ENCODE measurements around the gene MOGAT3. TPM values are rescaled to one million over a fixed set of nuclear protein-coding genes. Genes with fewer than 3 reads are reported as not detected.

Gene MOGAT3
- polyA plus RNA-seq = not detected

- Mint-ChIP-seq H3K27me3 (peaks cover 24% of the 10 kb centered on the region), H3K36me3 (no peaks in the 10 kb centered on the region), H3K4me3 (peak within 1 kb of the TSS in 2 of 4 donors; percentile 8 to 37), H3K4me1 (peaks cover 9 to 13% (median 10%) of the 10 kb centered on the region in 3 donors), H3K9me3 (no peaks in the 10 kb centered on the region), H3K27ac (peak within 1 kb of the TSS in 2 of 3 donors; percentile 27 to 81)
Observed at GRCh38 chr7:101200862-101201599, at the start of gene MOGAT3. Gene MOGAT3, minus strand, starts transcription at chr7:101201036. Its CDS starts 182 bp downstream, at chr7:101200854.

GRCh38 chr7:101250324-101250723 lies 49.5 kb upstream of the MOGAT3 start:
- peaks cover 15 to 26% (median 22%) of the 10 kb centered on the region in 3 donors for H3K4me1 Mint-ChIP-seq
- H3K9me3 Mint-ChIP-seq = no peaks in the 10 kb centered on the region
- peak overlapping the region in 2 of 3 donors; percentile 7 to 82 for H3K27ac Mint-ChIP-seq

GRCh38 chr7:101248276-101248675 lies 47.4 kb upstream of the MOGAT3 start:
- peaks cover 21 to 36% (median 33%) of the 10 kb centered on the region in 3 donors for H3K4me1 Mint-ChIP-seq
- H3K4me3 Mint-ChIP-seq = peak overlapping the region in 2 of 4 donors; percentile 38 to 98
- H3K9me3 Mint-ChIP-seq = no peaks in the 10 kb centered on the region
- no peak overlapping the region for H3K27ac Mint-ChIP-seq
- peaks cover 3% of the 10 kb centered on the region for H3K27me3 Mint-ChIP-seq
- no peaks in the 10 kb centered on the region for H3K36me3 Mint-ChIP-seq

More at GRCh38 chr7:101250324-101250723, 49.5 kb upstream of the MOGAT3 start:
- Mint-ChIP-seq H3K4me3 (peak overlapping the region; percentile 83 to 98 (median 98)), H3K27me3 (peaks cover 7% of the 10 kb centered on the region), H3K36me3 (no peaks in the 10 kb centered on the region)

GRCh38 chr7:101245147-101245668 lies 44.4 kb upstream of the MOGAT3 start:
- peaks cover 16 to 23% (median 20%) of the 10 kb centered on the region in 3 donors for H3K4me1 Mint-ChIP-seq

GRCh38 chr7:101244375-101245146 lies 43.7 kb upstream of the MOGAT3 start, which contains the start of gene FIS1:
Gene FIS1, minus strand, starts transcription at chr7:101245081. Its CDS starts 77 bp downstream, at chr7:101245004.
- Mint-ChIP-seq H3K36me3 (no peaks in the 10 kb centered on the region), H3K4me1 (peaks cover 14 to 20% (median 16%) of the 10 kb centered on the region in 3 donors), H3K27me3 (no peaks in the 10 kb centered on the region), H3K4me3 (peak within 1 kb of the TSS; percentile 93 to 99 (median 98)), H3K27ac (peak within 1 kb of the TSS; percentile 89 to 97 (median 91)), H3K9me3 (no peaks in the 10 kb centered on the region)

More at GRCh38 chr7:101245147-101245668, 44.4 kb upstream of the MOGAT3 start:
- H3K27ac Mint-ChIP-seq = peak overlapping the region; percentile 89 to 97 (median 91)
- H3K36me3 Mint-ChIP-seq = no peaks in the 10 kb centered on the region
- no peaks in the 10 kb centered on the region for H3K27me3 Mint-ChIP-seq
- no peaks in the 10 kb centered on the region for H3K9me3 Mint-ChIP-seq
- H3K4me3 Mint-ChIP-seq = peak overlapping the region; percentile 93 to 99 (median 98)

- H3K4me1 Mint-ChIP-seq = peaks cover 12 to 19% (median 16%) of the 10 kb centered on the region in 3 donors
- H3K36me3 Mint-ChIP-seq = no peaks in the 10 kb centered on the region
- no peaks in the 10 kb centered on the region for H3K27me3 Mint-ChIP-seq
- H3K9me3 Mint-ChIP-seq = no peaks in the 10 kb centered on the region
- peak overlapping the region; percentile 89 to 97 (median 91) for H3K27ac Mint-ChIP-seq
- H3K4me3 Mint-ChIP-seq = peak overlapping the region; percentile 93 to 99 (median 98)
Observed at GRCh38 chr7:101243646-101244374, 43.0 kb upstream of the MOGAT3 start.

GRCh38 chr7:101241443-101242349 lies 40.9 kb upstream of the MOGAT3 start:
- no peaks in the 10 kb centered on the region for H3K9me3 Mint-ChIP-seq
- H3K27me3 Mint-ChIP-seq = no peaks in the 10 kb centered on the region
- H3K27ac Mint-ChIP-seq = no peak overlapping the region

GRCh38 chr7:101241015-101241363 lies 40.2 kb upstream of the MOGAT3 start:
- no peaks in the 10 kb centered on the region for H3K27me3 Mint-ChIP-seq
- no peak overlapping the region for H3K27ac Mint-ChIP-seq
- H3K4me1 Mint-ChIP-seq = peaks cover 11 to 13% (median 11%) of the 10 kb centered on the region in 3 donors
- H3K9me3 Mint-ChIP-seq = no peaks in the 10 kb centered on the region
- H3K4me3 Mint-ChIP-seq = no peak overlapping the region
- no peaks in the 10 kb centered on the region for H3K36me3 Mint-ChIP-seq

More at GRCh38 chr7:101241443-101242349, 40.9 kb upstream of the MOGAT3 start:
- H3K36me3 Mint-ChIP-seq = no peaks in the 10 kb centered on the region
- no peak overlapping the region for H3K4me3 Mint-ChIP-seq
- H3K4me1 Mint-ChIP-seq = peaks cover 11 to 14% (median 11%) of the 10 kb centered on the region in 3 donors

- Mint-ChIP-seq H3K36me3 (no peaks in the 10 kb centered on the region), H3K27ac (no peak overlapping the region), H3K4me1 (peaks cover 9 to 13% (median 11%) of the 10 kb centered on the region in 3 donors), H3K27me3 (no peaks in the 10 kb centered on the region), H3K9me3 (no peaks in the 10 kb centered on the region), H3K4me3 (peak overlapping the region in 1 of 4 donors; percentile 27)
Observed at GRCh38 chr7:101240226-101241014, 39.6 kb upstream of the MOGAT3 start.

- H3K27me3 Mint-ChIP-seq = no peaks in the 10 kb centered on the region
- H3K27ac Mint-ChIP-seq = no peak overlapping the region
- H3K9me3 Mint-ChIP-seq = no peaks in the 10 kb centered on the region
- peaks cover 8 to 10% (median 8%) of the 10 kb centered on the region in 3 donors for H3K4me1 Mint-ChIP-seq
- peak overlapping the region in 1 of 4 donors; percentile 27 for H3K4me3 Mint-ChIP-seq
- H3K36me3 Mint-ChIP-seq = no peaks in the 10 kb centered on the region
Observed at GRCh38 chr7:101239951-101240220, 39.0 kb upstream of the MOGAT3 start.

GRCh38 chr7:101239191-101239950 lies 38.5 kb upstream of the MOGAT3 start:
- no peak overlapping the region for H3K4me3 Mint-ChIP-seq
- H3K27me3 Mint-ChIP-seq = no peaks in the 10 kb centered on the region
- H3K9me3 Mint-ChIP-seq = no peaks in the 10 kb centered on the region
- no peaks in the 10 kb centered on the region for H3K36me3 Mint-ChIP-seq
- no peak overlapping the region for H3K27ac Mint-ChIP-seq
- H3K4me1 Mint-ChIP-seq = peaks cover 2 to 10% (median 9%) of the 10 kb centered on the region in 3 donors

- Mint-ChIP-seq H3K27ac (peak overlapping the region in 1 of 3 donors; percentile 53), H3K36me3 (no peaks in the 10 kb centered on the region), H3K4me1 (peaks cover 0 to 7% (median 5%) of the 10 kb centered on the region in 3 donors), H3K9me3 (no peaks in the 10 kb centered on the region), H3K27me3 (no peaks in the 10 kb centered on the region), H3K4me3 (no peak overlapping the region)
Observed at GRCh38 chr7:101238226-101239182, 37.7 kb upstream of the MOGAT3 start.

All from IgD-negative memory B cell (primary cell).